ENCODE data around the gene GALNTL6.

Gene GALNTL6

DNA sequence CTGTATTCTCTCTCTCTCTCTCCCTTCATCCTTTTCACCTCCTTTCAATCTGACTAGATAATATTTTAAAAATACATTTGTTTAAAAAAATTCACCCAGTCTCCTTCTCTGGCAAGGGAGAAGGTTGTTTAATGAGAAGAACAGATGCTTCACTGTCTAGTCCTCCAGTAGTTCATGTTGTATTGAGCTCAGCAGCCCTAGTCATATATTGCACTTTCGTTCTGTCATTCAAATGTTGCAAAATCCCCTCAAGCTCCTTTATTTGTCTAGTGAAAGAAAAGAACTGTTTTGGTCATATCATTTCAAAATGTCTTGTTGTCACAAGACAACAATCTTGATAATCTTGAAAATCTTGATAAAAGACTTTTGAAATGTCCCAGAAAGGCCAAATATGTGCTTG, 248.0 kb downstream of the GALNTL6 start:
- ChIA-PET POLR2A (no interaction called here), CTCF (interaction anchor here (0.7 kb wide), 1 partner anchor 27 kb away, joined by 6 read pairs; no protein-coding TSS in a partner anchor)
- no peak for DNase-seq (ENCODE audit: extremely low spot score)
- TF ChIP-seq ELF4 (IDR thresholded peaks at IDR 0.05) (no peak), FOXA1 (IDR thresholded peaks at IDR 0.05) (no peak), NFRKB (IDR thresholded peaks at IDR 0.05) (no peak), BHLHE40 (IDR thresholded peaks at IDR 0.05; ENCODE audit: borderline replicate concordance) (no peak), TARDBP (IDR thresholded peaks at IDR 0.05) (no peak), ZNF384 (IDR thresholded peaks at IDR 0.05) (no peak), FOXM1 (IDR thresholded peaks at IDR 0.05; ENCODE audit: borderline replicate concordance) (no peak), SP1 (IDR thresholded peaks at IDR 0.05) (no peak), LEF1 (IDR thresholded peaks at IDR 0.05; ENCODE audit: borderline replicate concordance) (no peak), L3MBTL2 (conservative IDR thresholded peaks at IDR 0.05) (no peak), CTBP1 (IDR thresholded peaks at IDR 0.05; ENCODE audit: borderline replicate concordance) (no peak), HDGF (IDR thresholded peaks at IDR 0.05; ENCODE audit: borderline replicate concordance) (no peak), FOXK2 (IDR thresholded peaks at IDR 0.05) (no peak), SUZ12 (IDR thresholded peaks at IDR 0.05) (no peak), ARNT (IDR thresholded peaks at IDR 0.05) (no peak)
- TF ChIP-seq, protein P1, sequence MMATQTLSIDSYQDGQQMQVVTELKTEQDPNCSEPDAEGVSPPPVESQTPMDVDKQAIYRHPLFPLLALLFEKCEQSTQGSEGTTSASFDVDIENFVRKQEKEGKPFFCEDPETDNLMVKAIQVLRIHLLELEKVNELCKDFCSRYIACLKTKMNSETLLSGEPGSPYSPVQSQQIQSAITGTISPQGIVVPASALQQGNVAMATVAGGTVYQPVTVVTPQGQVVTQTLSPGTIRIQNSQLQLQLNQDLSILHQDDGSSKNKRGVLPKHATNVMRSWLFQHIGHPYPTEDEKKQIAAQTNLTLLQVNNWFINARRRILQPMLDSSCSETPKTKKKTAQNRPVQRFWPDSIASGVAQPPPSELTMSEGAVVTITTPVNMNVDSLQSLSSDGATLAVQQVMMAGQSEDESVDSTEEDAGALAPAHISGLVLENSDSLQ (IDR thresholded peaks at IDR 0.05) = no peak

DNA sequence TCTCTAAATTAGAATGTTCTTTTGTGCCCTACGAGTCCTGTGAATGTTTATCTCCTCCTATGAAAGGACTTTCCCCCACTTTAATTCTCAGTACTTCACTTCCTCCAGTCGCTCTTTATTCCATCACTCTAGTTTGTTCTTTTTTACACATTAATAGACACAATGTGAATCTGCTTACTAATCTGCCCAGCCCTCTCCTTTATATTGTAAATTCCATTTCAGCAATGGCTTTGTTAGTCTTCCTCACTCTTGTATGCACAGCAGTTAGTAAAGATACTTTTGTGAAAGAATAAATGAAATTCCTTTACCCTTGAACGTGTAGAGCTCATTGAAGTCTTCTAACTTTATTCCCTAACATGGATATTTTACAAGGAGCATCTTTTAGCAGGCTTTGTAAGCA, 255.3 kb downstream of the GALNTL6 start:
- DNase-seq (ENCODE audit: extremely low spot score) = no peak
- TF ChIP-seq ARNT (IDR thresholded peaks at IDR 0.05) (no peak), BHLHE40 (IDR thresholded peaks at IDR 0.05; ENCODE audit: borderline replicate concordance) (no peak), HDGF (IDR thresholded peaks at IDR 0.05; ENCODE audit: borderline replicate concordance) (no peak), FOXA1 (IDR thresholded peaks at IDR 0.05) (no peak), CTBP1 (IDR thresholded peaks at IDR 0.05; ENCODE audit: borderline replicate concordance) (no peak), NFRKB (IDR thresholded peaks at IDR 0.05) (no peak), SP1 (IDR thresholded peaks at IDR 0.05) (no peak)
- ChIA-PET POLR2A (no interaction called here), CTCF (no interaction called here)

DNA sequence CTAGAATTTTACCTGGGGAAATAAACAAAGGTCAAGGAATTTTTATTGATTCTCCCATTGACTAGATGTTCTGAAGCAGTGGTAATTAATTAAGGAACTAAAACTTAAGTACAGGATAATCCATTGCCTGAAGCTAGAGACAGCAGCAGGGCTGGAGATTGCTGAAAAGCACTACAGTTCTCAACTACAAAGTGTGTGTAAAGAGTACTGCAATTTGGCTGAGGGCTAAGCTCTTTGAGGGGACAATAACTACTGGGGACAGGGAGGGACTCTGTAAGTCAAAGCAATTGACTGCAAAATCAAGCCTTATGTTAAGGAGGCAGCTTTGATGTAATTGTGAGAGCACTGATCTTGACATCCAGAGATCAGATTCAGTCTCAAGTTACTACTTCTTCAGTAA, 260.4 kb downstream of the GALNTL6 start:
- no peak for DNase-seq (ENCODE audit: extremely low spot score)
- TF ChIP-seq, protein P1 (IDR thresholded peaks at IDR 0.05) = no peak
- TF ChIP-seq FOXA1 (IDR thresholded peaks at IDR 0.05) (no peak), L3MBTL2 (conservative IDR thresholded peaks at IDR 0.05) (no peak), LEF1 (IDR thresholded peaks at IDR 0.05; ENCODE audit: borderline replicate concordance) (no peak), ARNT (IDR thresholded peaks at IDR 0.05) (no peak)
- CTCF ChIA-PET = interaction anchor here (0.7 kb wide), 1 partner anchor 136 kb away, joined by 3 read pairs; no protein-coding TSS in a partner anchor
- POLR2A ChIA-PET = no interaction called here

DNA sequence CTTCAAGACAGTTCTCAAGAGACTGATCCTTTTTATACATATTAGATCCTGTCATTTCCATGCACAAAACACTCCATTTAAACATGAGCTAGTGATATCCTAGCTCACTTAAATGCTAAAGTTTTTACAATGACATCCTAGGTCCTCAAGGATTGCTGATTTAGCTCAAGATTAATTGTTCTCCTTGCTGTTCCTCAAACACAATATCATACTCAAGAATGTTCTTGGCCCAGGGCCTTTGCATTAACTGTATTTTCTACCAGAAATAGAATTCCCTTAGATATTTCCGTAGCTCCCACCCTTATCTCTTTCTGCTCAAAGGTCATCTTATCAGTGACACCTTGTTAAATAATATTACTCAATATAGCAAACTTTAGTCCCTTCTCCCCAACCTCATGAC, 270.1 kb downstream of the GALNTL6 start:
- ChIA-PET CTCF (no interaction called here), POLR2A (no interaction called here)
- no peak for DNase-seq (ENCODE audit: extremely low spot score)
- TF ChIP-seq CTBP1 (IDR thresholded peaks at IDR 0.05; ENCODE audit: borderline replicate concordance) = no peak
- TF ChIP-seq FOXA1 (IDR thresholded peaks at IDR 0.05) = no peak
- no peak for TF ChIP-seq ELF4 (IDR thresholded peaks at IDR 0.05)
- TF ChIP-seq LEF1 (IDR thresholded peaks at IDR 0.05; ENCODE audit: borderline replicate concordance) = no peak
- TF ChIP-seq FOXM1 (IDR thresholded peaks at IDR 0.05; ENCODE audit: borderline replicate concordance) = no peak
- no peak for TF ChIP-seq BHLHE40 (IDR thresholded peaks at IDR 0.05; ENCODE audit: borderline replicate concordance)
- no peak for TF ChIP-seq ZNF384 (IDR thresholded peaks at IDR 0.05)
- TF ChIP-seq TARDBP (IDR thresholded peaks at IDR 0.05) = no peak
- no peak for TF ChIP-seq HDGF (IDR thresholded peaks at IDR 0.05; ENCODE audit: borderline replicate concordance)
- TF ChIP-seq ARNT (IDR thresholded peaks at IDR 0.05) = no peak

DNA sequence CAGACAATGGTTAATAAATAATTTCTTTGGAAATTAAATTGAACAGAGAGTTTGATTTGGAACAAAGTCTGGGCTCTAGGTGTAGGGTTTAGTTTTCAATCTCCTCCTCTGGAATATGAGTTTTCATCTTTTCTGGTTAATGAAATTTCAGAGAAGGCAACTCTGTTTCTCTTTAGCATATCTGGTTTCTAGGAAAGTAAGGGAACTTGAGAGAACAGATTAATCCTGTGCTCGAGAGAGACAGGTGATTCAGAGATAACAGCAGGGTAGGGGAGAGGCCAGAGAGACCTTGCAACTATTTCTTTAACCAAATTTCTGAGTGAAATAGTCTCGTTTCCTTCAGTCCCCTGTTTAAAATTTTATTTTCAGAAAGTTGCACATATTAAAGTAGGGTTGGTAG, 275.4 kb downstream of the GALNTL6 start:
- ChIA-PET POLR2A (no interaction called here), CTCF (no interaction called here)
- TF ChIP-seq FOXK2 (IDR thresholded peaks at IDR 0.05) (no peak), ARNT (IDR thresholded peaks at IDR 0.05) (no peak), NFRKB (IDR thresholded peaks at IDR 0.05) (no peak), ZNF384 (IDR thresholded peaks at IDR 0.05) (no peak), SP1 (IDR thresholded peaks at IDR 0.05) (no peak), LEF1 (IDR thresholded peaks at IDR 0.05; ENCODE audit: borderline replicate concordance) (no peak), CTBP1 (IDR thresholded peaks at IDR 0.05; ENCODE audit: borderline replicate concordance) (no peak), TARDBP (IDR thresholded peaks at IDR 0.05) (no peak), SUZ12 (IDR thresholded peaks at IDR 0.05) (no peak), FOXA1 (IDR thresholded peaks at IDR 0.05) (no peak), L3MBTL2 (conservative IDR thresholded peaks at IDR 0.05) (no peak), ELF4 (IDR thresholded peaks at IDR 0.05) (no peak), FOXM1 (IDR thresholded peaks at IDR 0.05; ENCODE audit: borderline replicate concordance) (no peak), BHLHE40 (IDR thresholded peaks at IDR 0.05; ENCODE audit: borderline replicate concordance) (no peak), HDGF (IDR thresholded peaks at IDR 0.05; ENCODE audit: borderline replicate concordance) (no peak)
- TF ChIP-seq, protein P1 (IDR thresholded peaks at IDR 0.05) = no peak

DNA sequence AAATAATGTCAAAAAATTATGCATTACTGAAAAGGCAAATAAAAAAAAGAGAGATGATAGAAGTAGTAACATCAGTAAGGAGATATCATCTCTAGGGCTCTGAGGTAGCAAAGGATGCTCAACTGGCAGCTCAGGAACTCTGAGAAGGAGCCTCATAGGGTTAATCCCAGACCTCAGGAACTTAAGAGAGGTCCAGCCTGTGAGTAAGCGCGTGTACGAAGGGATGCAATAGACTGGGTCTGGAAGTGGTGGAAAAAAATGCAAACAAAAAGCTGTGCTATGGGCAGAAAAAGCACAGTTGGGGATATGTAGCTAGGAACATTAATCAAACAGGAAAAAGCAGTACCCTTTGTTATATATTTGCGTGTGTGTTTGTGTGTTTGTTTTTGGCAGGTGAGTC, 282.0 kb downstream of the GALNTL6 start:
- POLR2A ChIA-PET = no interaction called here
- no peak for DNase-seq (ENCODE audit: extremely low spot score)
- TF ChIP-seq ELF4 (IDR thresholded peaks at IDR 0.05) (no peak), FOXA1 (IDR thresholded peaks at IDR 0.05) (no peak), TARDBP (IDR thresholded peaks at IDR 0.05) (no peak), SP1 (IDR thresholded peaks at IDR 0.05) (no peak), FOXM1 (IDR thresholded peaks at IDR 0.05; ENCODE audit: borderline replicate concordance) (no peak), LEF1 (IDR thresholded peaks at IDR 0.05; ENCODE audit: borderline replicate concordance) (no peak), FOXK2 (IDR thresholded peaks at IDR 0.05) (no peak)
- TF ChIP-seq, protein P1 (IDR thresholded peaks at IDR 0.05) = no peak
- CTCF ChIA-PET = no interaction called here

More for the DNA sequence above, 275.4 kb downstream of the GALNTL6 start:
- DNase-seq (ENCODE audit: extremely low spot score) = no peak
